Skeletal muscle tissue (tissue), 4 donors: ENCODE measurements around the gene BRD1. TPM values are rescaled to one million over a fixed set of nuclear protein-coding genes. Genes with fewer than 3 reads are reported as not detected.

Experiments used
- H3K27ac ChIP-seq: one replicate; pipeline ENCODE4 v1.7.0; 2013; ENCODE audit warnings: mild to moderate bottlenecking, low read depth, low read length, inconsistent platforms
- H3K27me3 ChIP-seq, 3 donors: one replicate each; pipeline ENCODE4 v1.7.0; 2013; ENCODE audit warnings: low read length in 3 of 3; ENCODE audit not compliant: control insufficient read depth in 3 of 3, insufficient read depth in 3 of 3
- H3K36me3 ChIP-seq, 3 donors: one replicate each; pipeline ENCODE4 v1.7.0; 2013; ENCODE audit warnings: low read length in 3 of 3; ENCODE audit not compliant: control insufficient read depth in 3 of 3, insufficient read depth in 3 of 3
- H3K4me1 ChIP-seq, 3 donors: one replicate each; pipeline ENCODE4 v1.7.0; 2013; ENCODE audit warnings: low read length in 3 of 3, mild to moderate bottlenecking in 3 of 3; ENCODE audit not compliant: control insufficient read depth in 3 of 3, insufficient read depth in 3 of 3
- H3K4me3 ChIP-seq, 3 donors: one replicate each; pipeline ENCODE4 v1.7.0; 2013; ENCODE audit warnings: low read length in 3 of 3
- H3K9ac ChIP-seq, 3 donors: one replicate each; pipeline ENCODE4 v1.7.0; 2013; ENCODE audit warnings: low read length in 3 of 3, mild to moderate bottlenecking in 3 of 3, moderate library complexity in 2 of 3, low read depth in 1 of 3
- H3K9me3 ChIP-seq, 3 donors: one replicate each; pipeline ENCODE4 v1.7.0; 2013; ENCODE audit warnings: low read length in 3 of 3; ENCODE audit not compliant: control insufficient read depth in 3 of 3
- total RNA-seq: library from RNA; depleted of rRNA; stranded (reverse); fragments of >200 nt; gene quantifications from one replicate; pipeline ENCODE4 v1.2.3, GENCODE V29; 2014
- donor health status: Osteomylitis.

BRD1 gene
- total RNA-seq, 1 donor from 2014 or later = 27.1 TPM

DNA sequence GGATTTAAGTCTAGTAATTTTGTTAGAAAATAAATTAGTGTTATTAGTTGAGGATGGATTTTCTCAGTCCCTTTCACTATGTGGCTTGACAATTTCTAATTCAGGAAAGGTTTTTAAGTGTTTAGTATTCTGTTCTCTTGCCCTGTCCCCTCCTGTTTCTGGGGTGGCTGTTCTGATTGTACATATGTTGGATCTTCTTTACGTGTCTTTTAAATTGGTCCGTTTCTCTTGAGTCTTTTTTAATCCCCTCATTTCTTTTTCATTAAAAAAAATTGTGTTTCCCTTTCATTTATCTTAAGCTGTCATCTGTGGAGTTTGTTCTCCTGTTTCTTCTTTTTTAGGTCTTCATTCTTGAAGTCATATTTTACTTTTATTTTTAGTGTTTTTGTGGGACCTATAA, 38.5 kb upstream of the BRD1 start:
- H3K36me3 ChIP-seq = peaks cover 2 to 6% (median 5%) of the 10 kb centered on the region in 3 donors
- H3K27me3 ChIP-seq = no peaks in the 10 kb centered on the region
- H3K9ac ChIP-seq = no peak overlapping the region
- H3K27ac ChIP-seq = no peak overlapping the region
- H3K9me3 ChIP-seq = peaks cover 8 to 15% (median 12%) of the 10 kb centered on the region in 3 donors
- H3K4me3 ChIP-seq = no peak overlapping the region
- no peaks in the 10 kb centered on the region for H3K4me1 ChIP-seq

GRCh38 chr22:49865156-49865555, 37.5 kb upstream of the BRD1 start:
- no peak overlapping the region for H3K9ac ChIP-seq

DNA sequence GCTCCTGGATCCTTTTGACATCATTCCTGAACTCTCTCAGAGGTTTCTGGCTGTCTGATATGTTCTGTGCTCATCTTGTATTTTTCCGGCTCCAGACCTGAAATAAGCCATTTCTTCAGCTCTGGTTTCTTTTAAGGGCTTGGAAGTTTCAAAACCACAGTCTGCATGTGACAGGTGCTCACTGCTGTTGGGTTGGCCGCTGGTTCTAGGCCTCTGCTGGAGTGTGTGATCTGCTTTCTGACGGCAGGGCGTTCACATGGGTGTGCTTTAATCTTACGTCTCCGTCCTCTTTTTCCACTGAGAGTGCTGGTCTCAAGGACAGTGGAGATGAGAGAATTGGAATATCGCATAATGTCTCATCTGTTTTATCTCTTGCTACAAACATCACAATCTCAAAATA, 36.3 kb upstream of the BRD1 start:
- Histone ChIP-seq H3K9me3 (peaks cover 4 to 12% (median 9%) of the 10 kb centered on the region in 3 donors), H3K36me3 (peaks cover 2 to 6% (median 5%) of the 10 kb centered on the region in 3 donors), H3K27me3 (no peaks in the 10 kb centered on the region), H3K27ac (no peak overlapping the region), H3K4me1 (no peaks in the 10 kb centered on the region), H3K4me3 (no peak overlapping the region), H3K9ac (no peak overlapping the region)

More at GRCh38 chr22:49865156-49865555, 37.5 kb upstream of the BRD1 start:
- H3K9me3 ChIP-seq = peaks cover 8 to 13% (median 12%) of the 10 kb centered on the region in 3 donors
- peaks cover 2 to 6% (median 5%) of the 10 kb centered on the region in 3 donors for H3K36me3 ChIP-seq
- H3K4me3 ChIP-seq = no peak overlapping the region
- no peaks in the 10 kb centered on the region for H3K27me3 ChIP-seq
- no peaks in the 10 kb centered on the region for H3K4me1 ChIP-seq
- no peak overlapping the region for H3K27ac ChIP-seq

DNA sequence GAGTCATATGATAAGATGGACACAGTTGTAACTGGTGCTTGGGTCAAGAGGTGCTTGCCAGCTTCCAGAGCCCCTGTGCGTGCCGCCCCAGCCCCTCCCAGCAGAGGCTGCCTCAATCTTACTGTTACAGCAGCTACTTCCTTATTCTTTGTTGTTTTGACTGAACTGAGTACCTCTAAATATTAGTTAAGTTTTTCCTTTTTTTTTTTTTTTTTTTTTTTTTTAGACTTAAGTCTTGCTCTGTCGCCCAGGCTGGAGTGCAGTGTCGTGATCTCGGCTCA, 34.8 kb upstream of the BRD1 start:
- Histone ChIP-seq H3K9ac (no peak overlapping the region), H3K9me3 (peaks cover 4 to 12% (median 9%) of the 10 kb centered on the region in 3 donors), H3K4me3 (no peak overlapping the region), H3K27ac (no peak overlapping the region), H3K4me1 (no peaks in the 10 kb centered on the region), H3K27me3 (no peaks in the 10 kb centered on the region), H3K36me3 (peaks cover 2 to 6% (median 3%) of the 10 kb centered on the region in 3 donors)

DNA sequence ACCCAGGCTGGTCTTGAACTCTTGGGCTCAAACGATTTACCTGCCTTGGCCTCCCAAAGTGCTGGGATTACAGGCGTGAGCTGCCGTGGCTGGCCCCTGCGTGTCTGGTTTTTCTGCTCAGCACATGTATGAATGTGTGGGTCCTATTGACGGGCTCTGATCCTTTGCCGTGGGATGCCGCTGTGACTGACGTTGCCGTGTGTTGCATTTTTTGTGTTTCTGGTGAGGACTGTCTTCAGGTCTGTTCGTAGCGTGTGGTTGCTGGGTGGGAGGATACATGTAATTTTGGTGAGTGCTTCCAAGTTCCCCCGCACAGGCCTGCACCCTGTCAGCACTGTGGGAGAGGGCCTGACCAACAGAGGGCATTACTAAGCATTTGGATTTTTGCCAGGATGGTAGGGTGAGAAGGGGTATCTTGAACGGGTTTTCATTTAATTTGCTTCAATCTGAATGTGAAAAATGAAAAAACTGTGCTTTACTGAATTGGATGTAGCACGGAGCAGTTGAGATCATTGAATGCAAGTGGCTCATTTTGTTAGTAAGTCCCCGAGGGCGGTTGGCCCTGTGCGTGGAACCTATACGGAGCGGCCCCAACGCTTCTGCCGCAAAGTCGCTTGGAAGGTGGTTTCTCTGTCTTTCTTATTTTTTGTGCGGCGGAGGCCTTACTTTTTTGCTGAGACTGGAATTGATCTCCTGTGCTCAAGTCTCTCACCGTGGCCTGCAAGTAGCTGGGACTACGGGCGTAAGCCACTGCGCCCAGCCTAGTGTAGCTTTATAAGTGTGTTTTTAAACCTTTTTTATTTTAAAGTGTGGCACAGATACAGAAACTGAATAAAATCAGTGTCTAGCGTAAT, 34.2 kb upstream of the BRD1 start:
- peaks cover 2 to 7% (median 3%) of the 10 kb centered on the region in 3 donors for H3K36me3 ChIP-seq
- H3K27me3 ChIP-seq = no peaks in the 10 kb centered on the region
- H3K9me3 ChIP-seq = peaks cover 4 to 11% (median 8%) of the 10 kb centered on the region in 3 donors
- H3K9ac ChIP-seq = no peak overlapping the region
- no peak overlapping the region for H3K27ac ChIP-seq
- no peaks in the 10 kb centered on the region for H3K4me1 ChIP-seq
- no peak overlapping the region for H3K4me3 ChIP-seq

- peaks cover 0 to 4% (median 0%) of the 10 kb centered on the region in 3 donors for H3K36me3 ChIP-seq
- H3K27me3 ChIP-seq = no peaks in the 10 kb centered on the region
- H3K9me3 ChIP-seq = no peaks in the 10 kb centered on the region
- no peak overlapping the region for H3K27ac ChIP-seq
- H3K4me3 ChIP-seq = no peak overlapping the region
- H3K9ac ChIP-seq = no peak overlapping the region
- peaks cover 13 to 21% (median 16%) of the 10 kb centered on the region in 3 donors for H3K4me1 ChIP-seq
Observed at GRCh38 chr22:49858827-49859226, 31.2 kb upstream of the BRD1 start.

DNA sequence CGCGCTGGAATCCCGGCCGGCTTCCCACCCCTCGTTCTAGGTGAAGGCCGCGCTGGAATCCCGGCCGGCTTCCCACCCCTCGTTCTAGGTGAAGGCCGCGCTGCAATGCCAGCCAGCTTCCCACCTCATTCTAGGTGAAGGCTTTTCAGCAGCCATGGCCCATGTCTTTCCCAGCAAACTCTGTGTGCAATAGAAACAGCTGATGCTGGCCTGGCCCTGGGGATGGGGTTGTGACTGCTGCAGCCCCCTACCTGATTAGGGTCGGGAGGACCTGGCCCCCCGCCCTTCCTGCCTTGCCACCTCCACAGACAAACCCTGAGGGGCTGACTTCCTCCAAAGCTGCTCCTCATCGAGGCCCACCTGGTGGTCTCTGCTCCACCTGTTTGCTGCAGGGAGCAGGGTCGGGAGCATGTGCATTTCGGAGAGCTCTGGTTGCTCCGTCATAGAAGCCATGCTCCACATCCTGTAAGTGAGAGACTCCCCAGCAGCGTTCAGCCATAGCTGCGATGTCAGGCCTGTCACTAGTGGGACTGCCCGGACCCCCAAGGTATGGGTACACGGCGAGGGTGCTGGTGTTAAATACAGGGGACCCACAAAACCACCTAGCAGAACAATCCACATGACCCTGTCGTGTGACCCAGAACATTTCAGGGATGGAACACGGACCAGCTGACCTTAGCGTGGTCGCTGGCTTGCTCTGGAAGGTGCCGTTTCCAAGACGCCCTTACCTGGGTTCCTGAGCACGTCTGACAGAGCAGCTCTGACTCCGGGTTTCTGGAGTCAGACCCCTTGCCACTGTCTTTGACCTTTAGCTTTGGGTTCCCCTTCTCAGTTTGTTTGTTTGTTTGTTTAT, 29.3 kb upstream of the BRD1 start:
- H3K27me3 ChIP-seq = no peaks in the 10 kb centered on the region
- peaks cover 0 to 4% (median 0%) of the 10 kb centered on the region in 3 donors for H3K36me3 ChIP-seq
- H3K9me3 ChIP-seq = no peaks in the 10 kb centered on the region
- H3K27ac ChIP-seq = no peak overlapping the region
- H3K4me1 ChIP-seq = peaks cover 16 to 21% (median 16%) of the 10 kb centered on the region in 3 donors
- H3K4me3 ChIP-seq = no peak overlapping the region
- no peak overlapping the region for H3K9ac ChIP-seq

GRCh38 chr22:49856343-49856742, 28.7 kb upstream of the BRD1 start:
- Histone ChIP-seq H3K9me3 (no peaks in the 10 kb centered on the region), H3K9ac (no peak overlapping the region), H3K27ac (no peak overlapping the region)

GRCh38 chr22:49855251-49855911, 27.7 kb upstream of the BRD1 start:
- Histone ChIP-seq H3K4me1 (peaks cover 16 to 21% (median 16%) of the 10 kb centered on the region in 3 donors), H3K27me3 (peaks cover 4 to 14% (median 6%) of the 10 kb centered on the region in 3 donors), H3K27ac (peak overlapping the region; percentile 3), H3K9me3 (no peaks in the 10 kb centered on the region), H3K36me3 (peaks cover 0 to 4% (median 0%) of the 10 kb centered on the region in 3 donors), H3K9ac (peak overlapping the region; percentile 10 to 84 (median 46)), H3K4me3 (peak overlapping the region in 2 of 3 donors; percentile 22 to 84)

More at GRCh38 chr22:49856343-49856742, 28.7 kb upstream of the BRD1 start:
- Histone ChIP-seq H3K4me1 (peaks cover 16 to 21% (median 16%) of the 10 kb centered on the region in 3 donors), H3K27me3 (peaks cover 0 to 5% (median 0%) of the 10 kb centered on the region in 3 donors), H3K36me3 (peaks cover 0 to 4% (median 0%) of the 10 kb centered on the region in 3 donors), H3K4me3 (no peak overlapping the region)
